ENCODE data around the gene CTNNA3. TPM values are rescaled to one million over a fixed set of nuclear protein-coding genes. Genes with fewer than 3 reads are reported as not detected.

CTNNA3 gene
- total RNA-seq, 1 experiment from 2014 or later, result 0.85 TPM

- Histone ChIP-seq H3K27me3 (ENCODE audit: control insufficient read depth, insufficient read depth, low read length) (no peaks in the 10 kb centered on the region), H3K4me3 (ENCODE audit: low read depth in 2 of 2, low read length in 2 of 2) (no peak overlapping the region), H3K9me3 (ENCODE audit: control insufficient read depth, insufficient read depth, low read depth, low read length) (no peaks in the 10 kb centered on the region), H3K27ac (ENCODE audit: low read length) (no peak overlapping the region), H3K36me3 (ENCODE audit: control insufficient read depth, insufficient read depth, low read length) (no peaks in the 10 kb centered on the region), H3K4me1 (ENCODE audit: control insufficient read depth, insufficient read depth, low read length) (no peaks in the 10 kb centered on the region)
- ATAC-seq (no peak), DNase-seq (ENCODE audit: low read depth, low spot score) (no peak)
- no TSS peak for BruUV-seq (replicated peaks)
- CTCF ChIA-PET, result no interaction called here
- POLR2A ChIA-PET, result no interaction called here
- TF ChIP-seq SIN3A (IDR thresholded peaks at IDR 0.05; ENCODE audit: borderline replicate concordance, insufficient read depth, low read depth, low read length) (no peak), REST (IDR thresholded peaks at IDR 0.05; ENCODE audit: insufficient read depth in 1 of 2, low read depth in 2 of 2, low read length in 1 of 2) (no peak), TCF7L2 (IDR thresholded peaks at IDR 0.05; ENCODE audit: low read depth, low read length) (no peak), POLR2AphosphoS5 (IDR thresholded peaks at IDR 0.05; ENCODE audit: low read depth, low read length) (no peak), CTCF (IDR thresholded peaks at IDR 0.05) (no peak)
- intact Hi-C loops (cut with micrococcal nuclease; ENCODE audit: unreplicated experiment), result no loop called here
- in situ Hi-C loops (cut with HindIII; ENCODE audit: low pct_unique_long_range_greater_than_20kb, low sequenced_read_pairs), result no loop called here
Measured at GRCh38 chr10:66292922-66293321, 1403.1 kb downstream of the CTNNA3 start.

GRCh38 chr10:66292456-66292855 is 1403.5 kb downstream of the CTNNA3 start:
- in situ Hi-C loops (cut with HindIII; ENCODE audit: low pct_unique_long_range_greater_than_20kb, low sequenced_read_pairs), result no loop called here
- ChIA-PET CTCF (no interaction called here), POLR2A (no interaction called here)
- DNase-seq (ENCODE audit: low read depth, low spot score) (no peak), ATAC-seq (no peak)
- Histone ChIP-seq H3K4me1 (ENCODE audit: control insufficient read depth, insufficient read depth, low read length) (no peaks in the 10 kb centered on the region), H3K36me3 (ENCODE audit: control insufficient read depth, insufficient read depth, low read length) (no peaks in the 10 kb centered on the region), H3K27ac (ENCODE audit: low read length) (no peak overlapping the region), H3K9me3 (ENCODE audit: control insufficient read depth, insufficient read depth, low read depth, low read length) (no peaks in the 10 kb centered on the region), H3K4me3 (ENCODE audit: low read depth in 2 of 2, low read length in 2 of 2) (no peak overlapping the region), H3K27me3 (ENCODE audit: control insufficient read depth, insufficient read depth, low read length) (no peaks in the 10 kb centered on the region)
- no TSS peak for BruUV-seq (replicated peaks)
- intact Hi-C loops (cut with micrococcal nuclease; ENCODE audit: unreplicated experiment), result no loop called here
- TF ChIP-seq POLR2AphosphoS5 (IDR thresholded peaks at IDR 0.05; ENCODE audit: low read depth, low read length) (no peak), SIN3A (IDR thresholded peaks at IDR 0.05; ENCODE audit: borderline replicate concordance, insufficient read depth, low read depth, low read length) (no peak), TCF7L2 (IDR thresholded peaks at IDR 0.05; ENCODE audit: low read depth, low read length) (no peak), CTCF (IDR thresholded peaks at IDR 0.05) (no peak), REST (IDR thresholded peaks at IDR 0.05; ENCODE audit: insufficient read depth in 1 of 2, low read depth in 2 of 2, low read length in 1 of 2) (no peak)
